ENCODE results near the gene NDUFAF7.

DNA sequence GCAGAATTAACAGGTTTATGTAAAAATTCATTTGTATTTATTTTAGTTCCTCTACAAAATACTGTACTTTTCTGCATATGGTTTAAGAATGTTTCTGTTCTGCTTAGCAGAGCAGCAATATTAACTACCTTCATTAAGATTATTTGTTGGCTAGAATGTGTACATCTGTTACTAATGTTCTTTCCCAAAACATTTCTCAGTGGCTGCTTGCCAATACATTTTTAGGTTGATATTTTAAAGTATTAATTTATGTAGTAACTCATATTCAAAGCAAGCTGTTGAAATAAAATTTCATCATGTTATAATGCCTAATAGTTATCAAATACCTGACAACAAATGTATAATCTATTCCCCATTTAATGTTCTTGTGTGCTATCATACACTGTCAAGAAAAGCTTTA, 52.9 kb downstream of the NDUFAF7 start:
- TF ChIP-seq, protein P1, sequence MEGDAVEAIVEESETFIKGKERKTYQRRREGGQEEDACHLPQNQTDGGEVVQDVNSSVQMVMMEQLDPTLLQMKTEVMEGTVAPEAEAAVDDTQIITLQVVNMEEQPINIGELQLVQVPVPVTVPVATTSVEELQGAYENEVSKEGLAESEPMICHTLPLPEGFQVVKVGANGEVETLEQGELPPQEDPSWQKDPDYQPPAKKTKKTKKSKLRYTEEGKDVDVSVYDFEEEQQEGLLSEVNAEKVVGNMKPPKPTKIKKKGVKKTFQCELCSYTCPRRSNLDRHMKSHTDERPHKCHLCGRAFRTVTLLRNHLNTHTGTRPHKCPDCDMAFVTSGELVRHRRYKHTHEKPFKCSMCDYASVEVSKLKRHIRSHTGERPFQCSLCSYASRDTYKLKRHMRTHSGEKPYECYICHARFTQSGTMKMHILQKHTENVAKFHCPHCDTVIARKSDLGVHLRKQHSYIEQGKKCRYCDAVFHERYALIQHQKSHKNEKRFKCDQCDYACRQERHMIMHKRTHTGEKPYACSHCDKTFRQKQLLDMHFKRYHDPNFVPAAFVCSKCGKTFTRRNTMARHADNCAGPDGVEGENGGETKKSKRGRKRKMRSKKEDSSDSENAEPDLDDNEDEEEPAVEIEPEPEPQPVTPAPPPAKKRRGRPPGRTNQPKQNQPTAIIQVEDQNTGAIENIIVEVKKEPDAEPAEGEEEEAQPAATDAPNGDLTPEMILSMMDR (IDR thresholded peaks at IDR 0.05): no peak
- no peak for TF ChIP-seq POLR2A (IDR thresholded peaks at IDR 0.05)
